ENCODE data around the gene LMF2.

Gene LMF2

DNA sequence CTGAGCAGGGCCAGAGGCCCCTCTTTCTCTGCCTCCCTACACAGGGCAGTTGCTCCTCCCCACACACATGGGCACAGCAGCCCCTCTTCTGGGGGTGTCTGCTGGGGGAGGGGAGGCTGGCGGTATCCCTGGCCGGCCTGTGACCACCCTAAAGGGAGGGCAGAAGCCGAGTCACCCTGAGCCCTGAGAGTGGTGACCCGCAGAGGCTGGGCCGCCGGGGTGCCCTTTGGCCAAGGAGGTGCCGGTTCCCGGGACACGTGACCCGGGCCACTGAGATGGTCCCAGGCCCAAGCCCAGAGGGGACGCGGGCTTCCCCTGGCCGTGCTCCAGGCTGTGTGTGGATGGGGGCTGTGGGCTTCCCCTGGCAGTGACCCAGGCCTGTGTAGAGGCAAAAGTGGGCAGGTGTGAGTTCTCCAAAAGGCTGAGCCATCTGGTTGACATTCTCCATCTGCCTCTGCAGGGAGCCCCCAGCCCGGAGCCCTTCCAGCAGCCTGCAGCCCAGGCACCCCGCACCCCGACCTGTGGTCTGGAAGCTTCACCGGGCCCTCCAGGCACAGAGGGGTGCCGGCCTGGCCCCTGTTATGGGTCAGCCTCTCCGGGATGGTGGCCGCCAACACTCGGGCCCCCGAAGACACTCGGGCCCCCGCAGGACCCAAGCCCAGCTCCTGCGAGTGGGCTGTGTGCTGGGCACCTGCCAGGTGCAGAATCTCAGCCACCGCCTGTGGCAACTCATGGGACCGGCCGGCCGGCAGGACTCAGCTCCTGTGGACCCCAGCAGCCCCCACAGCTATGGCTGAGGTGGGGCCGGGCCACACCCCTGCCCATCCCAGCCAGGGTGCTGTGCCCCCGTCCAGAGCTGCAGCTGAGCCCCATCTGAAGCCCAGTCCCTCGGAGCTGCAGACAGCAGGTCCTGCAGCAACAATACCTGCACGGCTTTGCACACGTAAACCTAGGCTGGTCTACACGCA, 25.1 kb downstream of the LMF2 start:
- no peak for DNase-seq (ENCODE audit: low read depth)

DNA sequence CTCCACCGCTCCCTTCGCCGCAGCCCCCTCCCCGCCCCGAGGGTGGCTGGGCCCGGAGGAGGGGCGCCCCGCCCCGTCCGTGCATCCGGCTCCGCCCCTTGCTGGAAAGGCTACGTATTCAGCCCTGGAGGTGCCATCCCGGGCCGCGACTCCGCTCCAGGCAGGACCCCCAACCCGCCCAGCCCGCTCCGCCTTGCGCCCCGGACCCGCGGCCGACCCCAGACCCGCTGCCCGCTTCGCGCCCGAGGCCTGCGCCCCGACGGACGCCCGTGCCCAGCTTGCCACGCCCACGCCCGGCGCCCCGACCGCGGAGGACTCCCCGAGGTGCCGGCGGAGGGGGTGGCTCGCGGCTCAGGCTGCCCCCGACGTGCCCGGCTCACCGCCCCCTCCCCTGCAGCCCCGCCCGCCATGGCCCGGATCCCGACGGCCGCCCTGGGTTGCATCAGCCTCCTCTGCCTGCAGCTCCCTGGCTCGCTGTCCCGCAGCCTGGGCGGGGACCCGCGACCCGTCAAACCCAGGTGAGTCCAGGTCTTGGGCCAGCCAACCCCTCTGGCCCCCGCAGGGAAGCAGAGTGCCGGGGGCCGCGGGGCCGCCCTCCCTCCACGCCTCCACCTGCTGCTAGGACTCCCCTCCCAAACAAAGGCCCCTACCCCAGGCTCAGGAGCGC, 25.9 kb downstream of the LMF2 start, which contains the start of gene ADM2:
Gene ADM2, plus strand, starts transcription at position 104 of the 667 bp plus-strand sequence. Its CDS starts 305 bp downstream, at position 409.
- DNase-seq (ENCODE audit: low read depth): no peak

DNA sequence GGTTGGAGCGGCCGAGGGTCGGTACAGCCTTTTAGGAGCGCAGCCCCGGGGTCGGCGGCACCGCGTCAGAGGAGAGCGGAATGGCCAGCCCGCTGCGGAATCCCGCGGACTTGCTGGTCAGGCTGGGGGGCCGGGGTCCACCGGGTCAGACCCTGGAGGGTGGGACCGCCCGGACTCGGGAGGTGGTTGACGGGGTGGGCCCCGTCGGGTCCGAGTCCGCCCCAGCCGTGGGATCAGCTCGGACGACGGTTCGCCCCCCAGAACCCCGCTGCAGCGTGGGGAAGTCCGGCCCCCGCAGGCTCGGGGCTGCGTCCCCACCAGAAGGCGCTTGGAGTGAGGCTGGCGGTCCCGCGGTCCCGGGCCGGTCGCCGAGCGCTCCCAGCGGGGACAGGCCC, 26.5 kb downstream of the LMF2 start:
- DNase-seq (ENCODE audit: low read depth): no peak

DNA sequence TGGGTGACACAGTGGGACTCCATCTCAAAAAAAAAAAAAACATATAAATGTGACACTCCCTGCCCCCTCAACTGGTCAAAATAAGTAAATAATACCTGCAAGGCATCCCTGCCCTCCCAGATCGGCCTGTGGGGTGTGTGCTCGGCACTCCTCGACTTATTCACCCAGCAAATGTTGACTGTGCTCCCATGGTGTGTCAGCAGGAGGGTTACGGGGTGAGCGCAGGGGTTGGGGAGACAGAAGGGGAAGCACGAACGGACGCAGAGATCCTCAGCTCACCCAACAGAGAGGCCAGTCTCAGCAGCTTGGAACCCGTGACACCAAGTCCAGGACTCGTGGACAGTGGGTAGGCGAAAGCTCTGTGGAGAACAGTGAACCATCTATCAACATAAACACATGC, 27.8 kb downstream of the LMF2 start:
- DNase-seq (ENCODE audit: low read depth): no peak

DNA sequence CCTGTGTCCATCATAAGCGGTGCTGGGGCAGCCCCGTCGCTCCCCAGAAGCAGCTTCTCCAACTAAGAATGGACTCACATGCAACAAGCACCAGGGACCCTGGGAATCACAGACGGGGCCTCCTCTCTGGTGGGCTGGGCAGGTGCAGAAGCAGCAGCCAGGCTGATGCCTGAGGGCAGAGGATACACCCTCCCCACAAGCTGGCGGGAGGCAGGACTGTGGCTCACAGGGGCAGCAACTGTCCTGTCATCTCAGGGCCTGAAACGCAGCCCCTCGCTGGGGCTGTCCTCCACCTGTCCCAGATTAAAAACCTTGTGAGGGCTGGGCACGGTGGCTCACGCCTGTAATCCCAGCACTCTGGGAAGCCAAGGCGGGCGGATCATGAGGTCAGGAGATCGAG, 29.6 kb downstream of the LMF2 start:
- DNase-seq (ENCODE audit: low read depth): no peak

DNA sequence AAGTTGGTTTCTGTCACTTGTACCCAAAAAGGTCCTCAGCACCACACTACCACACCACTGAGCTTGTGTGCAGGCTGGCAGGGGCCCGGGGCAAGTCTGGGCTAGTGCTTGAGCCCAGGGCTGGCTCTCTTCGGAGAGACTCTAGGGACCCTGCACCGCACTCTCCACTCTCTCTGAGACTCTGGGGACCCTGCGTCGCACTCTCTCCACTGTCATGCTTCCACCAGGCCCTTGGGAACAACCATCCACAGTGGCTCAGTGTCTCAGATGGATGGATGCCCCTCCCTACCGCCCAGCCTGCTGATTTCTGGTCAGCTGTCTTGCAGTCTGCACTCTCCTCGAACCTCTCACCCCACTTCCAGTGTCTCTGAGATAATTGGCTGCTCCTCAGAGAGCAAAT, 30.6 kb downstream of the LMF2 start:
- DNase-seq (ENCODE audit: low read depth): no peak

DNA sequence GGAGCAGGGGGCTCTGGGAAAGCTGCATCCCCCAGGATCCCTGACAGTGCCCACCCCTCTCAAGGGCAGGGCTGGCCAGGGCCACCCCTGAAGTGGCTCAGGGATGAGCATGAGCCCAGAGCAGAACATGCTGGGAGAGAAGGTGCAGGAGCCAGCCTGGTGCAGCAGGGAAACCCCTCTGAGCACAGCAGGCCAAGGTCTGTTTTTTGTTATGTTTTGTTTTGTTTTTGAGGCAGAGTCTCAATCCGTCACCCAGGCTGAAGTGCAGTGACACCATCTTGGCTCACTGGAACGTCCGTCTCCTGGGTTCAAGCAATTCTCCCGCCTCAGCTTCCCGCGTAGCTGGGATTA, 31.9 kb downstream of the LMF2 start:
- no peak for DNase-seq (ENCODE audit: low read depth)

DNA sequence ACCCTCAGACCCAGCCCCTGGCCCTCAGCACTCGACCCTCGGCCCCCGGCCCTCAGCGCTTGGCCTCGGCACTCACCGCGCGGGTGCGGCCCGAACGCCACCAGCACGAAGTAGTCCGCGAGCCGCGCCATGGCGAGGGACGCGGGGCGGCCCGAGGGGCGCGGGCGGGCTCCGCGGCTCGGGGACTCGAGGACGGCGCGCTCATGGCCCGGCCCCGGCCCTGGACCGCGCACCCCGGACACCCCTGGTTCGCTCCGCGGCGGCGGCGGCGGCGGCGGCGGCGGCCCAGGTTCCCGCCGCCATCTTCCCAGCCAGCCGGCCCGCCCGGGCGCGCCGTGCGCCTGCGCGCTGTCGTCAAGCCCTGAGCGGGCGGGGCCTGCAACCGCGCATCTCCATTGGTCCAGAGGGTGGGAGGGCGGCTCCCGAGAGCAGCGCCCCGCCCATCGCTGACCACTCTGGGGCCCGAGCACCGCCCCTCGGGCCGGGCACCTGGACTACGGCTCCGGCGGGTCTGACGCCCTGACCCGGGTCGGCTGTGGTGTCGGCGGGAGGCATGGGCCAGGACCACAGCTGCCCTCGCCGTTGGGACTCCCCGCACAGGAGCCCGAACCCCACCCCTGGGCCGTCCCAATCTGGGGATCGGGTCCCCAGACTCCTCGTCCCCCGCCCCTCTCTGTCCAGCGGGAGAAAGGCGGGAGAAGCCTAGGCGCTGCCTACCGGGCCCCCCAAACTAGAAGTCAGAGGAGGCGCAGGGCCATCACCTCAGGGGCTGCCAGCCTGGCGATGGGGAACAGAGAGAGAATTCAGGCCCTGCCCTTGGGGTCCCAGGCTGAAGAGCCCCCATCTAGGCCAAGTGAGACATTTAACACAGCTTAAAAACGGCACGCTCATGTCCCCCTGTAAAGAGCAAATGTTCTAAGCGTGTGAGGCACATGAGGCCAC, 32.5 kb downstream of the LMF2 start, which contains the start of gene SBF1:
Gene SBF1, minus strand, starts transcription at position 326 of the 942 bp plus-strand sequence. Its CDS starts 195 bp downstream, at position 131.
- peak; percentile 79 for DNase-seq (ENCODE audit: low read depth)

DNA sequence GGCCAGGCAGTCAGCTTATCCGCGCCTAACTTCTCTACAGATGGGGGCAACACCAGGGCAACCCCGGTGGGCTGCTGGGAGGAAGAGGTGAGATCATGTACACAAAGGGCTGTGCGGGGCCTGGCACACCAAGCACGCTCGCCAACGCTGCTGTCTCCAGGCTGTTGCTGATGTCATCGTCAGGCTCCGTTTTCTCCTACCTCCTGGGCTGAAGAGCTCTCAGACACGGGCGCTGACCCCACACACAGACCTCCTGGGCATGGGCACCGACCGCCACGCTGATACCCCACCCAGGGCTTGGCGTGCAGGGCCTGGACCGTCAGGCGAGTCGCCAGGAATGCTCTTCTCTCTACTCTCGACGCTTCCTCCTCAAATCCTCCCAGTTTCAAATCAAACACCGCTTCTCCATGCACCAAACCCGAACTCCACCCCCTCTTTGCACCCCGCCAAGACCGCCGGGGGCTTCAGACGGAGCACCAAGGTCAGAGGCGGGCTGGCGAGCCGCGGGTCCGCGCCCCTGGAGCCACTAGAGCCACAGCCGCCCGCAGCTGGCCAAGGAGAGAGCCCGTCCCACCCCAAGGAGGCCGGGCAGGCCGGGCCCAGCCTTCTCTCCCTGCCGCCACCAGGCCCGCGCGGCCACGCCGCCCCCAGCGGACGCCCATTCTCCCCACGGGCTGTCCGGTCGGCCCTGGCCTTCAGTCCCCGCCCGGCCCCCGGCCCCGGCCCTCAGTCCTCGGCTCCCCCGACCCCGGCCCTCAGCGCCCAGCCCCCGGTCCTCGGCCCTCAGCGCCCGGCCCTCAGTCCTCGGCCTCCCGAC, 33.4 kb downstream of the LMF2 start:
- no peak for DNase-seq (ENCODE audit: low read depth)

DNA sequence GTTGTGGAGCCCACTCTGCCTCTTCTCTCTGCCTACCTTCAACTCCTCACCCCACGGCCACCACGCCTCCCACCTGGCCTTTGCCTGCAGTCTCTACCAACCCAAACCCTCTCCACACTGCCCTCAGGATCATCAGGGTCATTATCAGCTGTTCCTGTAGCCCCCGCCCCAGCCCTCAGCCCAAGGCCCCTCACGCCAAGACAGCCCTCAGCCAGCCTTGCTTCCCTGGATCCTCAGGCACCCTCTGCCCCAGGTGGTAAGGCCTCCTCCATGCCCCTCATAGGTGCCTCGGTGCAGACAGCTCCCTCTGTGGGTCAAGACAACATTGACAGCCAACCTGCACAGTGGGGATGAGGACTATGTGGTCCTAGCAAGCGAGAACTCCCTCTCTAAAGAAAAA, 34.4 kb downstream of the LMF2 start:
- DNase-seq (ENCODE audit: low read depth): no peak

DNA sequence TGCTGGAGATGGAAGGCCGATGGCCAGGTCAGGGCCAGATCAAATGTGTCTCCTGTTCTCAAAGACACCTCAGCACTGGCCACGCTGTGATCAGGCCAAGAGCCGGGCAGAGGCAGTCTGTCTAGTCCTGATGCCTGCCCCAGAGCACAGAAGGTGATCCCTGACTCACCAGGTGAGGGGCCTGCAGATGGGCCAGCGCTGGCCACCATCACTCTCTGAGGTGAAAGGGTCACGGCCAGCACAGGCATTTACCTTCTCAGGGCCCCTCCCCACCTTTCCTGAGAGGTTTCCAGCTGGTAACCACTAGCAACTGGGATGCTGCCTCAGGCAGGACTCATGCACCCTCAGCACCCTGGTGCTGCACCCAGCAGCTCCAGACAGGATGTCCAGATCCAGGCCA, 35.5 kb downstream of the LMF2 start:
- no peak for DNase-seq (ENCODE audit: low read depth)

DNA sequence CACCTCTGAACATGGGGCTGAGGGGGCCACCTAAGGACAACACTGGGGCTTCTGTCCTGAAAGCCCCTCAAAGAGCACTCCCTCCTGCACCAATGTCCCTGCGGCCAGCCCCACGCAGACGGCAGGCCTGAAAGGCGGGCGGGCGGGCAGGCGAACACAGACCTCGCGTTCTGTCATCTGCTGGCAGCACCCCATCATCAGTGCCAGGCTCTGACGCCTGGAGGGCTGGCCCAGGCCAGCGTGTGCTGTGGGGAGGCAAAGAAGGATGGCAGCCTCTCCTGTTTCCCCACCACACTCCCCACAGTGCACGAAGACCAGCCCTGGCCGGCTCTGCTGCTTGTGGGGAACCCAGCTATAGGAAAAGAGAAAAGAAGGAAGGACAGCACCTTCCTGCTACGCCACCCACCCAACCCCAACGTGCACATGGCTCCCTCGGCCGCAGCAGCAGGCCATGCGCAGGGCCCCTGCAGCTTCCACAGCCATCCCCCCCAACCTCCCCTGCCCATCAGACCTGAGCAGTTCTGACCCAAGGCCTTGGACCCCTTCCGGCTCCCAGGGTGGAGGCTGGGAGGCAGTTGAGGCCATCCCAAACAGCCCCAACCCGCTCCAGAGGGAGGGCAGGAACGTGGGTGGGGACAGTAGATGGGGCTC, 36.2 kb downstream of the LMF2 start:
- DNase-seq (ENCODE audit: low read depth): no peak

DNA sequence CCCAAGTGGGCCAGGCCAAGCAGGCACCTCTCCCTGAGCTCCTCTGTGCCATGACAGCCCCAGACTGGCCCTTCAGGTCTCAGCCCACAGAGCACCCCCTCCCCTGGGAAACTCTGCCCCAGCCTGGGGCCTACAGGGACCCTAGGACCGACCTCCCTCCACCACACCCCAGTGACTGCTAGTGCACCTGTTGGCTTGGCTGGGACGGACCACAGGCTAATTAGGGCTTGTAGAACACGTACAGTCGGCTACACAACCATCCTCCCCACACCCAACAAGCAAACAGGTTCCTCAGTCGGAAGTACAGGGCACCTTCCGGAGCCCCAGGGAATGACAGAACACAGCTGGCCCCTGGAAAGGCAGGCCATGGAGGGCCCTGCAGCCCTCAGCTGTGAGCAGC, 37.0 kb downstream of the LMF2 start:
- DNase-seq (ENCODE audit: low read depth): no peak

DNA sequence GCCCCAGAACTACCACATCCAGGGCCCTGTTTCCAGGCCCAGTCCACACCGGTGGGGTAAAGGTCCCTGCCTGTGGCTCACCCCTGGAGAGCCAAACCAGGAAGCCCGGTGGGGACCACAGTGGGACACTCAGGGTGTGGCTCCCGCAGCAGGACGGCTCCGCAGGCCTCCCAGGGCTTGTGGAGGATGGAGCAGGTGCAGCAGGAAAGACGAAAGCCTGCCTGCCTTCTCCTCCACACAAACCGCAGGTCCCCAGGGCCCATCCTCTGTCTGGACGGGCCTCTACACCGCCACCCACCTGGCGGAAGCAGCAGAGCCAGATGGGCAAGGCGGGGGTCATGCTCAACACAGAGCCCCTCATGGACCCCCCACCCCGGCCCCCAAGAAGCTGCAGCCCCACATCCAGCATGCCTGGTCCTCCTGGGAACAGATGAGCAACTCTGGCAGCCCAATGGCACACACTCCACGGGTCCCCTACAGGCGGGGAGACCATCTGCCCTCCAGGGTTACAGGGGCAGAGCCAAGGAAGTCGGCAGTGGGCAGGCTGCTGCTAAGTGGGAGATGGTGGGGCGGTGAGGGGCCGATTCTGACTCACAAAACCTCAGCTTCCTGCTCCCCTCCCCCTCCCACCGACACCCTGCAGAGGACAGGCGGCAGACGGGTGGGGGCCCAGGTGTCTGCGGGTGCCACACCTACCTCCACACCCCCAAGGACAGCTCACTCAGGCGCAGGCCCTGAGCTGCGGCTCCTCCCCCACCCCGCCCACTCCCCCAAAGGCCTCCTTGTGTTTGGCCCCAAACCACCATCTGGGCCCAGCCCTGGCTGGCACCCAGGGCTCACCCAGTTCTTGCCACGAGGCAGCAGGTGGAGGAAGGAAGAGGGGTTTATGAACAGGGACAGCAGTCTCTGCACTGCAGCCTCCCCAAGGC, 37.9 kb downstream of the LMF2 start:
- DNase-seq (ENCODE audit: low read depth): peak; percentile 61

DNA sequence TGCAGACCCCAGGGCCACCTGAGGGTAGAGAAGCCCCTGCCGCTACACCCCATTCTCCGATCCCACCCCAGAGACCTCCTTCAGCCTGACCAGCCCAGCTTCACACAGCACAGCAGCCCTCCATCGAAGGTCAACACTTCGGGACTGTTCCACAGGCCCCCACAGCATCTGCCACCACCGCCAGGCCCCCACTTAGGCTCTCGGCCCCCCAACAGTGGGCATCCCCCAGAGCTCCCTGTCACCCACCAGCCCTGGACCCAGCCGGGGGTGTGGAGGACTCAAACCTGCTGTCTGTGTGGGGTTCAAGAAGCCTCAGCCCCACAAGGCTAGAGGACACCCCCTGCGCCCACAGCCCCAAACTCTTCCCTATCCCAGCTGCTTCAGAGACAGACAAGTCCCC, 38.9 kb downstream of the LMF2 start:
- DNase-seq (ENCODE audit: low read depth): no peak

DNA sequence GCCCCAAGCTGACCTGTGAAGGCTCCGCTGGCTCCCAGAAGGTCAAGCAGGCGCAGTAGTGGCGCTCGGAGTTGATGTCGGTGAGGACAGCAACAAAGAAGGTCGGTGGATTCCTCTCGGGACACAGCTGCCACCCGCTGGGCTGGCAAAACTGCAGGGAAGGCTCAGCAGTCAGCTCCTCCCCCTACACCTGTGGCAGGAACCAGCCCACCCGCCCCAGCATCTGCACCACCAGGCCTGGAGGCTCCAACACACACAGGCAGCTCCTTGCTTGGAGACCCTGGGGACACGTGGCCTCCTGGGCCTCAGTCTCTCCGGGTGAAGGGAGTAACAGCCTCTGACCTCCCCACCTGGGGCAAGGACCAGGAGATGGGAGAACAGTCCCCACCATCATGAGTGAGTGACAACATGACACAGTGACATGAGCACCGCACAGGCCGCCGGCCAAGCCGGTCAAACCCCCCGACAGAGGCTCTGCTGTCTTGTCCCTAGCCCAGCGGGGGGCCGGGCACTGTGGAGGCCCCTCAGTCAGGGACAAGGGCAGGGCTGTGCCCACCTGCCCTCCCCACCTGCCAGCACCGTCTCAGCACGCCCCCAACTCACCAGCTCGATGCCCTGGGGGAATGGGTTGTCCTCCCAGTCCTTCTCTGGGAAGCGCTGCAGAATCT, 39.6 kb downstream of the LMF2 start:
- no peak for DNase-seq (ENCODE audit: low read depth)

DNA sequence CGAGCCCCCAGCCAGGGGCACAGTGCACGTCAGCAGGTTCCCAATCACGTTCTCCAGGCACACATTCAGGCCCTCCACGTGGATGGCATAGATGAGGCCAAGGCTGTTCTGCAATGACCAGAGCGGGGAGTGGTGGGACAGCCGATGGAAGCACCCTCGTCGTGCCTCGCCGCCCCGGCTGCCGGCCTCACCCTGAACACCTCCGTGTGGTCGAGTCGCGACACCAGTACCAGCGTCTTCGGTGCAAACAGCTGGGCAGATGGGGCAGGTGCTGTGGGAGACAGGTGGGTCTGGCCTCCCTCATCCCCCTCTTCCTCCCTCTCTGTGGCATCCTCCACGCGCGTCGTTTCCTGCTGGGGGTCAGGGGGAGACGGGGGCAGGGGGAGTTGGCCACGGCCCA, 40.2 kb downstream of the LMF2 start:
- DNase-seq (ENCODE audit: low read depth): no peak

DNA sequence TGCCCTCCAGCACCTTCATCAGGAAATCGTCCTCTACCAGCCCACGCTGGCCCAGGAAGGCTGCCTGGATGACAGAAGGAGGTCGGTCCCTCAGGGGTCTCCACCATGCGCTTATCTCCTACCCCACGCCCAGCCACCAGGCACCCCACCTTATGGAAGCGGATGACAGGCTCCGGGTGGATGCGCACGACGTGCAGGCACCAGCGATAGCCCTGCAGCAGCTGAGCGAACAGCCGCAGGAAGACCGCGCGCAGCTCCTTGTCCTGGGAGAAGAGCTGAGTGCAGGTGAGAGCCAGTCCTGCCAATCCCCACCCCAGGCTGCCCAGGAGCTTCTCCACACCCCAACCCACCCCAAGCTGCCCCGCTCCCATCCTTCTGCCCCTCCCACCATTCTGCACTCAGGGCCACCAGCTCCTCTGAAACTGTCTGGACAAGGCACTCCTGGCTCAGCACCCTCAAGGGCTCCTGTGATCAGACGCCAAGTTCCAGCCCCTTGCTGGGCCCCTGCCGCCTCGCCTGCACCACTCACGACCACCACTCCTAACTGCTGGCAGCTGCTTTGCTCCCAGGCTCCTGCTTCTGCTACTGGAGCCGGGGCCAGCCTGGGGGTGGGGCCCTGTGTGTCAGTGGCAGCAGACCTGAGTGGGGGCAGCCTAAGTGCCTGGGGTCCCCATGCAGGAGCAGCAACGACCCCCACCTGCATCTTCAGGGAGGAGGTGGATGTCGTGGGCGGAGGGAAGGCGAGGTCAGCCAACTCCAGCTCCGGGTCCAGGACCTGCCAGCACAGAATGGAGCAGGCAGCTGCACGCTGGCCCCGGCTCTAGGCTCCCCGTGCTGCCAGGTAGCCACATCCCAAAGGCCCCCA, 42.2 kb downstream of the LMF2 start:
- no peak for DNase-seq (ENCODE audit: low read depth)
